Measurements from ENCODE around the gene DRD3.

Gene DRD3

DNA sequence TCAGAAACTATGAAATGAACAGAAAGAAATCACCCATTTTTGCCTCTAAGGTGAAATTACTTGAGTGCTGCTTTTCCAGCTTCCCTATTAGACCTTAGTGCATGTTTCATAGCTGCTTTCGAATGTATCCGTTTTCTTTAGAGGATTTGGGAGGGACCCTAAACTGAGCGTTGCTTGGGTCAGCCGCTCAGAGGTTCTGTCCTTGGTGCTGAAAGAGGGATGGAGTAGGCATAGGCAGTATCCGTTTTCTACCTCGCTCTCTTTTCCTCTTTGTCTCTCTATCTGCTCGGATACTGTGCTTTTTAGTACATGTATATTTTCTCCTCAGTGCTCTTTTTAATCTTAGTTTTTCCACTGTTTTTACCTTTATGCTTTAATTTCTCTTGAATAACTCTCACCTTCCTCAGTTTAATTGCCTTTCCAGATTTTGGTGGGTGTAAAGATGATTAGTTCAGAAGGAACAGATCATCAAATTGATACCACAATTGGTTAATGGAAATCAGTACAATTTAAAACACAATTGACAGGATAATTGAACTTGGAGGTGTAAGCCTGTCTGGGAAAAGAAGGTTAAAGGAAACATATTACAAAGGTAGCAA, at the start of gene DRD3:
DRD3 (minus strand) TSS at position 283 of the 599 bp plus-strand sequence. CDS start 7,060 bp downstream, outside the sequence.
- peak; percentile 23 for DNase-seq

DNA sequence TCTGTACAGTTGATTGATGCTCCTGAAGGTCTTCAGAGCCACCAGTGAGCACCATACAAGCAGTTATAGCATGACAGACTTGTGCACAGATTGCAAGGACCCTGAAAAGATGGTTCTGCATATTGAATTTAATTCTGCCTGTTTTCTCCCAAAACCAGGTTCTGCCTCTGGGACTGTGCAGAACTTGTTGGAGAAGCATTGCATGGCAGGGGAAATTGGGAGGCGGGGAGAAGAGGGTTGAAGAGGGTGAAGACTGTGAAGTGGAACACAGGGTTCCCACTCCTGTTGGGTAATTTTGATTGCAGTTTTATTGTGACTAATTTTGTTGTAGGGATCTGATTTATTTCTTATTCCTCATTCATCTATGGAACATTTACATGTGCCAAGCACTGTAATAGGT, 48.2 kb upstream of the DRD3 start:
- no peak for DNase-seq

DNA sequence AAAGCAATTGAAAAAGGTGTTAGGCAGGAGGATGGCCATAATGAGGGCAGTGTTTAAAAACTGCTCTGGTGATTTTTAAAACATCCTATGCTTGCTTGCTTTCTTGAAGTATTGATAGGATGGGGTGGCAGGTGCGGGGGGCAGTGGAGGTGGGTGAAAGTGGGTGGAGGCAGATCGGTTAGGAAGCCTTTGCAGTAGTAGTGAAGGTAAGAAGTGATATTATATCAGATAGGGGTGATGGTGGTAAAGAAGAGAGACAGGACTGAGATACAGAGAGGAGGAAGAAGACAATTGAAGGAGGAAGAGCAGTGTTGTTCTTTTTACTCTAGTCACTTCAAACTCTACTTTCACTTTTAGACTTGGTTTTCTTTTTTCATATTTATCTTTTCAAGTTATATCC, 47.5 kb upstream of the DRD3 start:
- DNase-seq = no peak

DNA sequence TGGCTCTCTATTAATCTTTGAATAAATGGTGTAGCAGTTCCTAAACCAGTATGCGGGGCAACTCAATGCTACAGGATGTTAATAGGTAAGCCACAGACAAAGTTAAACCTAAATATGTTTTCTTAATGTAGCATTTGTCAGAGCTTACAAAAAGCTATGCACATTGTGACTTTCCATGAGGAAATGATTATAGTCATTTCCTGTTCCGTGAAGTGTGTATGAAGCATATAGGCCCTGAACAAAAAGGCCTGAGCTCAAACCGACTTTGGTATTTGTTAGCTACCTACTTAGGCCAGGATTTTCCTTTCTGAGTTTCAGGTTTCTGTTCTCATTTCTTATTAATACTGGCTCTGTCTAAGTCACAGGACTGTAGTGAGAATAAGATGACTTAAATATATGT, 44.3 kb upstream of the DRD3 start:
- no peak for DNase-seq

DNA sequence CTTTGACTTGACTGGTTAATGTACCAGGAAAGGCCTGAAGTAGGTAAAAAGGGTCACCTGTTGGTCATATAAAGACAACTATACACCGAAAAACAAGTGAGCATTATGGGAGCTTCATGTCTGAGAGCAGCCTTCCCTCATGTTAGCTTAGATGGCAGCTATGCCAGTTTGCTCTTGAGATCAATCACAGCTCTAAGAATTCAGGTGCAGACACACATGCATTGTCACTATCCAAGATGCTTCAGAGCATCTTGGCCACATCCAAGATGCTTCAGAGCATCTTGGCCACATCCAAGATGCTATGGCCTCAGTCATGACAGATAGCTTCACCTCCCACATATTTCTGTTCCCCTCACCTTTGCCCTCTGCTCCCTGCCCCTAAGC, 43.0 kb upstream of the DRD3 start:
- no peak for DNase-seq

DNA sequence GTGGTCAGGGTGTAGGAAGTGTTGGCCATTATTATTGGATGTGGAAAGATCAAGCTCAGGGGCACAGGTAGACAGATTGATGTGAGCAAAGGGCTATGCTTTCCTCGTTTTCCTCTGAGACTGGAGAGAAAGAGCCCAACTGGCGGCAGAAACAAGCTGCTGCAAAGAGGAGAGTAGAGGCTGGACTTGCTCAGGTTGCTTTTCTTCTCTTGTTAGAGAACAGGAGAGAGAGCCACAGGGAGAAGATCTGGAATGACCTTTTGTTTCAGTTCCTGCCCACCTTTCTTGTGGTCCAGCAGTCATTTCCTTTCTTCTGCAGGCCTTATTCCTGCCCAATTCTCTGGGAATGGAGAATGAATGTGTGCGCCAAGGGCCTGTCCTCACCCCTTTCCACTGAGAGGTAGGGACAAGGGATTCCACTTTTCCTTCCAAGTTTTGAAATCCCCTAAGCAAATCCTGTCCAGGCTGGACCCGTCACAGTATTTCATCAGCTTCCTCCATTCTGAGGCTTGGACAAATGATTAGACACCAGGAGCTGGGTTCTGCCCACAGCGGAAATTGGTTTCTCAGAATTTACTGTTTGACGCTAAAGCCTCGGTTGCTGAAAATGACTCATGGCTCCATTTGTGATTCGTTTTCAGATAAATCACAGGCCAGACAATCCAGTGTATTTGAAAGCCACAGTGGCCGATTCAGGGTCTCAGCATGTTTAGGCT, 42.5 kb upstream of the DRD3 start:
- no peak for DNase-seq

DNA sequence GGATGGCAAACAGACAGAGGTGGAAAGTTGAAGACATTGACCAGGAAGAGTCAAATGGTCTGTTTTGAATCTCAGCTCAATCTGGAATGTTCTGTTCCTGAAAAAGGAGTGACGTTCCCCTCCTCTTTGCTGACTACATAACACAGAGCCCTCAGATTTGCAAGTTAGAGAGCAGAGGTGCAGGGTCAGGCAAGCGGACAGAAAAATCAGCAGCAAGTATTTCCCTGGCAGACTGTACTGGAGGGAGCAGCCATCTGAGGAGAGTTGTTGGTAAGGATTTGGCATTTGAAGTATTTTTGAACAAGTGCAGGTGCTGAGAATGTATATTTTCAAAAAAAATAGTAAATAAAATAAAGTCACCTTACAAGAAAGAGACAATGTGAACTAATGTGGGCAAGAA, 40.9 kb upstream of the DRD3 start:
- DNase-seq = no peak

DNA sequence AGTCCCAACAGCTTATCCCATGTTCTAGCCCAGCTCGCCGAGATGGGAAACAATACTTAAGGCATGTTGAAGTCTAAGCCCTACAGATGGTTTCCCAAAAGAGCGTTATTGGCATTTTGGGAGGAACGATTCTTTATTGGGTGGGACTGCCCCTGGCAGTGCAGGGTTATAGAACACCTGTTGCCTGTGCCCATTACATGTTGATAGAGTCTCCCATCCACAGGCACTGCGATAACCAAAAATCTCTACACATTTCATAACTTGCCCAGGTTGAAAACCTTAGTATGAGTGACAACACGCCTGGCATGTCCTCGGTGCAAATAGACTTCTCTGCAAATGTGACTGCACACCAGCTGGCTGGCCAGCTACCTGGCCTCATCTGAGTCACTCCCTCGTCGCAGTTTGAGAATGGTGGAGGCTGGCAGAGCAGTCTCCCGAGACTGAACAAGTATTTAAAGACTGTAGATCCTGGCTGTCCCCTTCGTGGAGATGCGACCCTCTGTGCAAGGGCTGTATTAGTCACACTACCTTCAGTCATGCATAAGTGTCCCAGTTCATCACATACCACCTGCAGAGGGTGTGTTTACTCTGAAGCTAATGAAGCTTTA, 39.8 kb upstream of the DRD3 start:
- DNase-seq = no peak

DNA sequence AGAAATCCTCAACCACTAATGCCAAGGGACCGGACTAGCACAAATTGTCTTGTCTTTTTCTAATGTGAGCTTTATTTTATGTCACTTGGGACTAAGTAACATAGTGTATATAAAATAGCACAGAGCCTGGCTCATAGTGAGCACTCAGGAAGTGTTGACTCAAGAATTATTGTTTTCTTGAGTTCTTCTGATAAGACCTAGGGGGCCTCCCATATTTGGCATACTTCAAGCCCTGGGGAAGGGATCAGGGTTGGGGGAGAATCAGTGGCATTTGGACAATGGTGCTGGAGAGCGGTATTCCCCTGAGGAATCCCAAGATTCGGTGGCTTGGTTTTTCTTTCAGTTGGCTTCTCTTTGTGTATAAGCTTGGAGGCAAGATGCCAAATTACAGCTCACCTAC, 39.2 kb upstream of the DRD3 start:
- DNase-seq = no peak

DNA sequence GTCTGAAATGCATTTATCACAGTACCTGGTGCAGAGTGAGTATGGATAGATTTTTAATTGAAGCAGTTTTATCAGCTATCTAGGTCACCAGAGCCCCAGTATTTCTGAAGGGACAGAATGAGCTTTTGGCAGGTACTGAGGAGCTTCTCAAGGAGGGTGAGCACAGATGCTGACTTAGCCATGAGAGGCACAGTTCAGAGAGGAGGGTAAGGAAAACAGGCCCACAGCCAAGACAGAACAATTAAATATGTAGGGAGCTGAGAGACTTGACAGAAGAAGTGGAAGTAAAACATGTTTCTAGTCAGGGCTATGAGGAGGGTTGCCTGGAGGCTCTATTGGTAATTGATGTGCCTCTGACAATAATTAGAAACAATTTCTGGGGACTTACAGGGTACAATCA, 38.4 kb upstream of the DRD3 start:
- no peak for DNase-seq

DNA sequence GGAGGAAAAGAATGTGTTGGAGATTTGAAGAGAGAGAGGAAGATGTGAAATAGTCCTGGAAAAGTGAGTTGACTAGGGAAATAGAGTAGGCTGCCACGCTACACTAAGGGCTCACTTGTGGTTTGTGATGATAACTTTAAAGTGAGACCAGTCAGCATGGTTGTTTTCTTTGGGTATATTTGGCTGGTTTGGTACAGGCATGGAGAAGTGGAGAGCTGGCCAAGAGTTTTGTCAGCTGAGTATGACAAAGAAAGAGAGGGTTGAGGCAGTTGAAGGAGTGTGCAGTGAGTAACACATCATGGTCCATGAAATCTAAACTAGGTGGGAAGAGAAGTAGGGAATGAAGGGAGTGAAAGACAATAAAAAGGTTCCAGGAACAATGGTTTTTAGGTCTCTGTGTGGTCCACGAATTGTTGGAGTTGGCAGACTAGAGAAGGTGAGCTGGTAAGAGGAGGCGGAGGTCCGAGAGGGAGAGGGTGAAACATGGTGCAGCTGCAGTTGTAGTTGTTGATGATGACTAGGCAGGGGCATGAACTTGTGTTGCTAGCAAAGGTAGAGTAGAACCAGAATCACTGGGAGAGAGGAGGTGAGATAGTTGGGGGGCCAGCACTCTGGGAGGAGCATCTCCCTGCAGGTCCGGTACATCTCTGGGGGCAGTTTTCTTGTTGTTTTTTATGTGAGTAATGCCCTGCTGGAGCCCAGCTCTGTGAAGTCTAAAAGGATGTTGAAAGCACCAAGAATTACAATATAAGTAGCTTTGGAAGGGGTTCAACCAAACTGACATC, 37.5 kb upstream of the DRD3 start:
- DNase-seq = peak; percentile 54

DNA sequence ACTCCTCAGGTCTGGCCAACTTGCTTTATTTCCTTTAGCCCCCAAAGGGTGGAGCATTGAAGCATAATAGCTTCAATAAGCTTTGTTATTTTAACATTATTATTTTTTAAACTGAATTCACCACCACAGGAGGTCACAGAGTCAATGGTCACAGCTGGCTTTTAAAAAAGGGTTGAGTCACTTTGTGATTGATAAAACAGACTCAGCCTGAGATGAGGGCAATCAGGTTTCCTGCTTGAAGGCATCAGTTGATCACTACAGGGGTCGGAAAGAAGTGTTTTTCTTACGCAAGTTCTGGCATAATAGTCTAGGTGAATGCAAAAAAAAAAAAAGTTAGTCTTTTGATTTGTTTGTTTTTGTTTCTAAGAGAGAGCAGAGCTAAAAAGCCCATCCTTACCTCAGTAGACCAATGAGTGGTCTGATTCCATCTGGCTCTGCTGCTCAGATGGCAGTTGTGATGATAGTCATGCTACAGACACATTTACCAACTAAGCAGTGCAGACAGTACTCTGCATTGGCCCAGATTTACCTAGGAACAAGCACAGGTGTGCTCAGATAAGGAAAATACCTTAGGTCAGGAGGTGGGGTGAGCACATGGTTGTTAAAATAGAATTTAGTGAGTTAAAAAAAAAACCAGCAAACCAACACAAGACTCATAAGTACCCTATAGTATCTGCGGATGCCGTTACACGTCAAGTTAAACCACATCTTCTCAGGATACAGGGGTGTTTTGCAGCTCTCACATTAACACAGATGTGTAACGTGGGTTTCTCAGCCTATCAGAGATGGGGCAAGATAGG, 35.9 kb upstream of the DRD3 start:
- no peak for DNase-seq

DNA sequence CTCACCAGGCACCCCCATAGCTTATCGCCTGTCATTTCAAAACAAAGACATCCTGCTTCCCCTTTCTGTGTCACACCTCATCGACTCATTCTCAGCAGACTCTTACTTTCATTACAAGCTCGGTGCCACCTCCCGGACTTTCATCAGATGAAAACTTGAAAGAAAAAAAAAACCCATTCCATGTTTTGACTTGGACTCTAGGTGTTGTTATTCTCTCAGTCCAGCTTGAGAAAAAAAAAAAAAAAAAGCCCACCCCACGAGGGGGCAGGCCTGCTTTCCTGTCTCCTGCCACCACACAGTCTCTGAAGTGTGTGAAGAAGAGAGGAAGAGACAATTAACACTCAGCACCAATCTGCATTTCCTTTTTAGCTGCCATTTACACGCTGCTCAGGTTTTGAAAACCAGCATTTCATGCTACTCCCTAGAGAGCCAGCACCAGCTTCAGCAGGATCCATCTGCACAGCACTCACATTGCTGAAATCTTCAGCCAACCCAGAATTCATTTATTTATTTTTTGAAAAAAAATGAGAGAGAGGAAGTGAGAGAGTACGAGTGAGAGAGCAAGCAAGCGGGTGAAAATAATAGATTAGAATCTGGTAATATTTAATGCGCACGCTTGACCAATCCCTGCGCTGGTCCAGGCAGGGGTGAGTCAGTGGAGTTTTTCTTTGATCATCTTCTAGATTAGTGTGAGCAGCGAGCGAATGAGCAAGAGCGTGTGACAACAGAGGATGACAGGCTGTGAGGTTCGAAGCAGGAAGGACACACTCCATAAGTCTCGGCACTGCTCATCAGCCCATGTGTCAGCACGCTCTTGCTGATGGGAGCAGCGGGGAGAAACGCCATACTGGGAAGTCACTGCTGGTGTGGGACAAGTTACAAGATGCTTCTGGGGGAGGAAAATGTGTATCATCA, 35.0 kb upstream of the DRD3 start:
- DNase-seq = peak; percentile 95

DNA sequence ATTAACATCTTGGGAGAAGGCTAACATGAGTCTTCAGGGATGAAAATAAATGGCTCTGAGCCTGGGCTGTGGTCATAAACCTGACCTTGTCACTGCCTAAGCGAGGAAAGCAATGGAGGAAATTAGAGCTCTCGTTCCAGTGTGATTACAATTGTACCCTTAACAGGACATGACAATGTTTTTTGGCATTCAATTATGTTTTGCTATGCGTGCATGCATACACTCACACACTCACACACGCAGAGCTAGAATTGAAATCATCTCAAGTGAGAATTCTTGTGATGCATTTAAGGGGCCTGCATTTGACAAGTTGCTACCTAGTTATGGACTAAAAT, 34.4 kb upstream of the DRD3 start:
- peak; percentile 43 for DNase-seq

DNA sequence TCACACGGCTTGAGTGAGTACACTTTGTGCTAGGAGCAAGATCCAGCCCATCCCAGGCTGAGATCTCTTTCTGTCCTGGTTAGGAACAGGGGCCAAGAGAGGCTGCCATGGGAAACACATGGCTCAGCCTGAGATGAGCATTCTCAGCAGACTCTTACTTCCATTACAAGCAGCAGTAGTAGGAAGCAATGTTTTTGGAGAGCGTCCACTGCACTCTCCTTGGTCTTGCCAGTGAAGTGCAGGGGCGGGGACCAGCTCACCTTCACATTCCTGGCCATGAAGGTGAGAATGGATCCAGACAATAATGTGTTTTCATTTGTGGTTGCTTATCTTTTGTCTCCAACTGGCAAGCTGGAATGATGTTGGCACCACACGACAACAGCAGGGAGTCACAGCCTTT, 33.8 kb upstream of the DRD3 start:
- DNase-seq = no peak

DNA sequence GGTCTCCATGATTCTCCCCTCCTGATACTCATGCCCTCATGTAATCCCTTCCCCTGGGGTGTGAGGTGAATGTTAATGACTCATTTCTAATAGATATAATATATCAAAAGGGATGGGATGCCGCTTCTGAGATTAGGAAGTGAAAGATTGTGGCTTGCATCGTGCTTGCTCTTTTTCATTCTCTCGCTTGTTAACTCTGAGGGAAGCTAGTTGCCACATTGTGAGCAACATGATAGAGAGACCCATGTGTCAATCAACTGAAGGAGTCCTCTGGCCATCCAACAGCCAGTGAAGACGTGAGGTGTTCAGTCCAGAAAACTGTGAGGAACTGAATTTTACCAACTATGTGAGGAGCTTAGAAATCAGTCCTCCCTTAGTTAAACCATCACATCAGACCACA, 28.9 kb upstream of the DRD3 start:
- no peak for DNase-seq

DNA sequence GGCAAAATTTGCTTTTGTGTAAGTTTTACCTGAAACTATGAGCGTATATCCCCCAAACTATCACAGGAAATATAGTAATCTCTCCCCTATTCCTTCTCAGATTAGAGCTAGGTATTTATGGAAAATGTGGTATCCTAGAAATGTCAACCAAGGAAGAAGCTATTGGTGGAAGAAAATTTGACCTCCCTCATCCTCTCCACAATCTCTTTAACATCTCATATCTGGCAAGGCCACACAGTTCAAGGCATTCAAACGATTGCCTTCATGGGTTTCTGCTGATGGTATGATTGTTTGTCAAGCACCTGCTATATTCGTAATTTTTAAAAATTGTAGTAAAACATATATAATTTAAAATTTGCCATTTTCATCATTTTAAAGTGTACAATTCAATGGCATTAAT, 27.5 kb upstream of the DRD3 start:
- DNase-seq = no peak

DNA sequence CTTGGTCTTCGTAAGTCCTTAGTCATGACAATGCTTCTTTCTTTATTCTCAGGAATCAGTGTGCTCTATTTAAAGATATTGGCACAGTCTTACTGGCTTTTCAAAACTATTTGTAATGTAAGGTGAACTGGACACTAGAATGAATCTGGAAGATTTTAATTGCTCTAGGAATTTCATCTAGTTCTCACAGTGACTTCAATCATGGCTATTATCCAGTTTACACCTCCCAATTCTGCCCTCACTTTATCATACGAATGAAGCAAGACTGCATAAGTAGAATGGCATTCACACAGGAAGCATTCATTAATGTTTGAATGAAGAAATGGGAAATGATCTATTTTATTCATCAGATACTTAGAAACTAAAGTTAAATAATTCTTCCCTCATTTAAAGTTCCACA, 26.7 kb upstream of the DRD3 start:
- DNase-seq = no peak

DNA sequence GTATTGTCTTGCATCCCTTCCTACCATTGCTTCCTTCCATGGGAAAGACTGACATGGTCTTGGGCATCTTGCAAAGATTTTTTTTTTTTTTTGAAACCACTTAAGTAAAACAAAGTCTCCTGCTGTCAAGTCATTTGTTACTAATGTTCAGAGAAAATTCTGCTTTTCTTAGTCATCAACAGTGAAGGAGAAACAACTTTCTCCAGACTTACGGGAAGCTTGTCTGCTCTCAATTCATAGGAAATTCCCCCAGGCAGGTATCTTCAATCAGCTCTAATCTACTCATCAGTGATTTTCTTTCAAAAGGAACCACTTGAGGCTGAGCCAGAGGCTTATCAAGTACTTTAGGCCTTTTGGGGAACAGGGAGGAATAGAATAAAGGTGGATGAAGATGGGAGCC, 15.9 kb upstream of the DRD3 start:
- peak; percentile 25 for DNase-seq

DNA sequence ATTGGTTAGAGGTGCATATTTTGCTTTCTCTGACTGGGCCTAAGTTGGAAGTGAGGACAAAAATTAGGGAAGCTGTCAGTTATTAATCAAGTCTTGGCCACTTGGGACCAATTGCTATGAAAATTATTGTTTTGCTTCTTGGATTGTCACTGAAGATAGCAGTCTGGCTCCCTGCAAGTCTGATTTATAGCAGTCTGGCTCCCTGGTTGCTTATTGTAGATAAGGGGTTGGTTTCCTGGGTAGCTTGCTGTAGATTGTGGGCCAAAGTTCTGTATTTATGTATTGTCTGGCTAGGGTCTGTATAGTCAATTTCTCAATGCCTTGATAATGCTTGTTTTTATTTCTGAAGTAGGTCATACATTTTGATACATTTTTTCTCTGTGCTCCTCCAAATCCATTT, 13.3 kb upstream of the DRD3 start:
- no peak for DNase-seq

DNA sequence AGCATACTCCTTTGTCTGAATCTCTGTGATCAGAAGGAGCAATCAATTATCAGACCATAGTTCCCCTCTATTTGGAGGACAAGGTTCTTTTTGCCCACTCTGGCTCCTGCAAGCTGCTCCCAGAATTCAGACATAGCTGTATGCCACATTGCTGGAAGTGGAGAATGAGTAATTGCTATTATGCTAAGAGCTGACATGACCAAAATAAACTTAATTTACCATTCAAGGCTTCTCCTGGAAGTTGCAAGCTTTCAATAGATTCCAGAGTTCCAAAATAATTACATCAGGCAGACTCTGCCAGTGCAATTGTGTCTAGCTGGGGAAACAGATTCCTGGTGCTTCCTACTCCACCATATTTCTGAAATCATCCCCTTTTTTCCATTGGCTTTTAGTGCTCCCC, 7.6 kb upstream of the DRD3 start:
- no peak for DNase-seq

DNA sequence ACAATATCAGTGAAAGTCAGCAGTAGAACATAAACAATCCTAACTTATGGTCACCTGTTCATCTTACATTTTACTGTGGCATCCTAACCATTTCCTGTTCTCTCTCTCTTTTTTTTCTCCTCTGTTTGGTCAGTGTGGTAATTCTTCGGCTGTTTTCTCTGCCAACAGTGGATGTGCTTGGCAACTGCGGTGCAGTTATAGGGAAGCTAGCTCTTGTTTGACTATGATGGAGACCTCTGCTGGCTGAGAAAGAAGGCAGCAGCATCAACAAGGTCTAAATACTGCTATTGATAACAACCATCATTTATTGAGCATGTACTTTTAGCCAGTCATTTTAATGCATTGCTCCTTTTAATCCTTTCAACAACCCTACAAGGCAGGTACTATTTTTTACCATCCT, 723 bp upstream of the DRD3 start:
- DNase-seq = no peak
